CD4-positive, alpha-beta T cell (primary cell): ENCODE results near the gene PSAT1. TPM values are rescaled to one million over a fixed set of nuclear protein-coding genes. Genes with fewer than 3 reads are reported as not detected.

Source experiments
- ATAC-seq: fragments of 200-7000 bp; cut with Tn5 transposase; one replicate; pipeline ENCODE4 v1.10.0; 2022; ENCODE audit warnings: mild to moderate bottlenecking; ENCODE audit not compliant: poor library complexity
- CTCF ChIA-PET: fragments of 350-600 bp; sonication (Branson Sonifier 250); formaldehyde crosslinking; loops from one replicate; lab custom pipeline; 2021; ENCODE audit warnings: antibody characterized with exemption, inconsistent platforms; lab: Charles Lee
- POLR2A ChIA-PET: fragments of 350-600 bp; sonication (Branson Sonifier 250); formaldehyde crosslinking; loops from one replicate; lab custom pipeline; 2021; ENCODE audit warnings: antibody characterized with exemption, inconsistent platforms; lab: Charles Lee
- DNase-seq, 14 experiments: peaks; one replicate each; pipeline ENCODE4 v3.0.0-alpha.2; 2013 to 2020; ENCODE audit warnings: mixed read lengths in 2 of 14
- H3K27ac ChIP-seq, 2 donors: one replicate each; pipeline versions ENCODE4 v1.5.1 to v1.7.0; 2013; ENCODE audit warnings: low read length in 2 of 2, low read depth in 1 of 2, mild to moderate bottlenecking in 1 of 2
- H3K27me3 ChIP-seq, 2 experiments: 1 replicate in 1 of 2; 2 replicates in 1 of 2; pipeline versions ENCODE4 v1.6.1 to v1.7.0; 2013; ENCODE audit warnings: low read length in 2 of 2, control low read depth in 1 of 2, mild to moderate bottlenecking in 1 of 2, moderate library complexity in 1 of 2; ENCODE audit not compliant: insufficient read depth in 2 of 2, control insufficient read depth in 1 of 2
- H3K36me3 ChIP-seq: one replicate; pipeline ENCODE4 v1.6.1; 2013; ENCODE audit warnings: low read length, control low read depth; ENCODE audit not compliant: insufficient read depth
- H3K4me1 ChIP-seq: one replicate; pipeline ENCODE4 v1.6.1; 2013; ENCODE audit warnings: low read length, control low read depth; ENCODE audit not compliant: insufficient read depth
- H3K4me3 ChIP-seq: one replicate; pipeline ENCODE4 v1.5.1; 2013; ENCODE audit warnings: mild to moderate bottlenecking, low read length, moderate library complexity
- H3K9me3 ChIP-seq, 2 experiments: 1 replicate in 1 of 2; 2 replicates in 1 of 2; pipeline versions ENCODE4 v1.6.1 to v1.7.0; 2013; ENCODE audit warnings: low read length in 2 of 2, mild to moderate bottlenecking in 2 of 2, control low read depth in 1 of 2, moderate library complexity in 1 of 2; ENCODE audit not compliant: control insufficient read depth in 1 of 2, insufficient read depth in 1 of 2
- H3K27ac Mint-ChIP-seq: one replicate; pipeline ENCODE4 v1.8.0; 2020; ENCODE audit warnings: mixed read lengths
- H3K27me3 Mint-ChIP-seq: one replicate; pipeline ENCODE4 v1.8.0; 2021; ENCODE audit warnings: mixed read lengths
- H3K36me3 Mint-ChIP-seq: one replicate; pipeline ENCODE4 v1.8.0; 2021; ENCODE audit warnings: low read depth, mixed read lengths
- H3K4me1 Mint-ChIP-seq: one replicate; pipeline ENCODE4 v1.8.0; 2021; ENCODE audit warnings: low read depth, mixed read lengths
- H3K4me3 Mint-ChIP-seq: one replicate; pipeline ENCODE4 v1.8.0; 2020; ENCODE audit warnings: mild to moderate bottlenecking, mixed read lengths
- H3K9me3 Mint-ChIP-seq: one replicate; pipeline ENCODE4 v1.8.0; 2020; ENCODE audit warnings: mixed read lengths
- CTCF ChIP-seq: fragments of 200-600 bp; IDR thresholded peaks from one replicate; pipeline ENCODE4 v1.8.0; 2022; ENCODE audit warnings: antibody characterized with exemption, mild to moderate bottlenecking
- intact Hi-C, 2 experiments: fragments of 100-400 bp; cut with DNase I in 1 of 2; cut with micrococcal nuclease in 1 of 2; formaldehyde crosslinking; loops; one replicate each; pipeline versions ENCODE4 v1.15.1 to v1.9.0; 2023 to 2025; cut with DNase I, micrococcal nuclease
- total RNA-seq, 174 experiments: library from RNA in 2 of 174; stranded (reverse) in 2 of 174; gene quantifications; one replicate each; pipeline ENCODE4 v1.2.3 and lab custom pipeline; 2021 to 2026

PSAT1 gene
- total RNA-seq, 2 experiments from 2014 or later = 0.30 to 0.61 TPM

- no peaks in the 10 kb centered on the region for H3K9me3 ChIP-seq
- no peak for TF ChIP-seq CTCF
- H3K27ac ChIP-seq = no peak overlapping the region
- H3K4me3 ChIP-seq = no peak overlapping the region
- ATAC-seq = no peak
- H3K4me1 Mint-ChIP-seq = peaks cover 23% of the 10 kb centered on the region
- DNase-seq = peak in 1 of 14 experiments; percentile 16
- H3K27ac Mint-ChIP-seq = no peak overlapping the region
- peaks cover 4% of the 10 kb centered on the region for H3K27me3 Mint-ChIP-seq
- POLR2A ChIA-PET = interaction anchor here (0.8 kb wide), 1 partner anchor 8 kb away, joined by 3 read pairs; no protein-coding TSS in a partner anchor
- H3K27me3 ChIP-seq = no peaks in the 10 kb centered on the region
- H3K9me3 Mint-ChIP-seq = no peaks in the 10 kb centered on the region
- no peaks in the 10 kb centered on the region for H3K36me3 ChIP-seq
- H3K4me1 ChIP-seq = peaks cover 22% of the 10 kb centered on the region
- H3K4me3 Mint-ChIP-seq = peak overlapping the region; percentile 62
- intact Hi-C loops = loop anchor here in 1 of 2 experiments (5.0 kb wide), 1 partner anchor 1116 kb away; the partner anchor contains the start of gene VPS13A
- H3K36me3 Mint-ChIP-seq = no peaks in the 10 kb centered on the region
- CTCF ChIA-PET = interaction anchor here (0.7 kb wide), 1 partner anchor 34 kb away, joined by 3 read pairs; no protein-coding TSS in a partner anchor
Observed at GRCh38 chr9:78292716-78293497, 4.0 kb upstream of the PSAT1 start.

- no peak overlapping the region for H3K27ac ChIP-seq
- H3K27me3 ChIP-seq = no peaks in the 10 kb centered on the region
- peaks cover 28% of the 10 kb centered on the region for H3K4me1 ChIP-seq
- no peak overlapping the region for H3K4me3 ChIP-seq
- H3K27ac Mint-ChIP-seq = no peak overlapping the region
- no peaks in the 10 kb centered on the region for H3K36me3 ChIP-seq
- H3K9me3 Mint-ChIP-seq = no peaks in the 10 kb centered on the region
- DNase-seq = no peak
- intact Hi-C loops = loop anchor here in 1 of 2 experiments (5.0 kb wide), 2 partner anchors 32 to 1117 kb away; partner anchors contain the start of gene VPS13A
- no peak for TF ChIP-seq CTCF
- H3K9me3 ChIP-seq = no peaks in the 10 kb centered on the region
- H3K27me3 Mint-ChIP-seq = peaks cover 4% of the 10 kb centered on the region
- H3K4me3 Mint-ChIP-seq = peak overlapping the region; percentile 65
- peaks cover 28% of the 10 kb centered on the region for H3K4me1 Mint-ChIP-seq
- no peaks in the 10 kb centered on the region for H3K36me3 Mint-ChIP-seq
- ChIA-PET CTCF (no interaction called here), POLR2A (no interaction called here)
- ATAC-seq = no peak
Observed at GRCh38 chr9:78294290-78295176, 2.4 kb upstream of the PSAT1 start.

- no peak for TF ChIP-seq CTCF
- DNase-seq (no peak), ATAC-seq (no peak)
- Mint-ChIP-seq H3K27ac (no peak overlapping the region), H3K4me3 (peak overlapping the region; percentile 95), H3K27me3 (peaks cover 4% of the 10 kb centered on the region), H3K36me3 (no peaks in the 10 kb centered on the region), H3K9me3 (no peaks in the 10 kb centered on the region), H3K4me1 (peaks cover 28% of the 10 kb centered on the region)
- H3K4me3 ChIP-seq = no peak overlapping the region
- H3K4me1 ChIP-seq = peaks cover 28% of the 10 kb centered on the region
- no peaks in the 10 kb centered on the region for H3K9me3 ChIP-seq
- intact Hi-C loops = loop anchor here in 1 of 2 experiments (5.0 kb wide), 1 partner anchor 33 kb away; no protein-coding TSS in a partner anchor
- H3K27me3 ChIP-seq = no peaks in the 10 kb centered on the region
- no peak overlapping the region for H3K27ac ChIP-seq
- POLR2A ChIA-PET = no interaction called here
- H3K36me3 ChIP-seq = no peaks in the 10 kb centered on the region
- CTCF ChIA-PET = no interaction called here
Observed at GRCh38 chr9:78295177-78295575, 1.7 kb upstream of the PSAT1 start.
